H9 (cell line): ENCODE measurements around the gene SP6. TPM values are rescaled to one million over a fixed set of nuclear protein-coding genes. Genes with fewer than 3 reads are reported as not detected.

Experiments used
- DNase-seq: peaks from one replicate; pipeline ENCODE4 v3.0.0-alpha.2; 2017
- H2AFZ ChIP-seq: one replicate; pipeline ENCODE4 v1.6.1; 2013; ENCODE audit warnings: mild to moderate bottlenecking, low read length, control low read depth, moderate library complexity
- H2AK5ac ChIP-seq: 2 replicates; pipeline ENCODE4 v1.6.1; 2013; ENCODE audit warnings: low read length, control low read depth, mixed read lengths; ENCODE audit not compliant: insufficient read length
- H2BK120ac ChIP-seq: one replicate; pipeline ENCODE4 v1.6.1; 2013; ENCODE audit warnings: low read depth, mild to moderate bottlenecking, low read length, control low read depth, inconsistent platforms; ENCODE audit not compliant: poor library complexity, severe bottlenecking
- H2BK12ac ChIP-seq: 2 replicates; pipeline ENCODE4 v1.6.1; 2013; ENCODE audit warnings: low read length, control low read depth, mixed read lengths, low read depth; ENCODE audit not compliant: insufficient read length
- H2BK15ac ChIP-seq: 2 replicates; pipeline ENCODE4 v1.6.1; 2013; ENCODE audit warnings: low read depth, low read length, control low read depth
- H2BK20ac ChIP-seq: one replicate; pipeline ENCODE4 v1.6.1; 2013; ENCODE audit warnings: low read depth, mild to moderate bottlenecking, low read length, control low read depth, inconsistent platforms; ENCODE audit not compliant: poor library complexity, severe bottlenecking
- H2BK5ac ChIP-seq: 2 replicates; pipeline ENCODE4 v1.6.1; 2013; ENCODE audit warnings: low read length, control low read depth, mixed read lengths; ENCODE audit not compliant: insufficient read length
- H3K14ac ChIP-seq: 2 replicates; pipeline ENCODE4 v1.6.1; 2013; ENCODE audit warnings: low read length, control low read depth; ENCODE audit not compliant: insufficient read depth
- H3K18ac ChIP-seq: 2 replicates; pipeline ENCODE4 v1.6.1; 2013; ENCODE audit warnings: low read depth, mild to moderate bottlenecking, mixed read lengths, low read length, control low read depth; ENCODE audit not compliant: insufficient read length
- H3K23ac ChIP-seq: 2 replicates; pipeline ENCODE4 v1.6.1; 2013; ENCODE audit warnings: low read length, control low read depth, mixed read lengths, low read depth; ENCODE audit not compliant: insufficient read length
- H3K23me2 ChIP-seq: 2 replicates; pipeline ENCODE4 v1.6.1; 2013; ENCODE audit warnings: low read depth, mild to moderate bottlenecking, mixed read lengths, low read length, control low read depth; ENCODE audit not compliant: insufficient read length, poor library complexity, severe bottlenecking
- H3K27ac ChIP-seq: 2 replicates; pipeline ENCODE4 v1.5.1; 2013; ENCODE audit warnings: low read length, control low read depth, mixed read lengths, low read depth; ENCODE audit not compliant: insufficient read length
- H3K27me3 ChIP-seq: 2 replicates; pipeline ENCODE4 v1.6.1; 2013; ENCODE audit warnings: low read length, control low read depth, inconsistent platforms; ENCODE audit not compliant: insufficient read depth
- H3K4ac ChIP-seq: 2 replicates; pipeline ENCODE4 v1.6.1; 2013; ENCODE audit warnings: low read depth, mild to moderate bottlenecking, control low read depth, inconsistent platforms, low read length, moderate library complexity
- H3K4me1 ChIP-seq: 2 replicates; pipeline ENCODE4 v1.6.1; 2013; ENCODE audit warnings: low read length, control low read depth, inconsistent platforms; ENCODE audit not compliant: insufficient read depth
- H3K4me2 ChIP-seq: 2 replicates; pipeline ENCODE4 v1.6.1; 2013; ENCODE audit warnings: low read length, control low read depth, mixed read lengths; ENCODE audit not compliant: insufficient read length, insufficient read depth
- H3K56ac ChIP-seq: 2 replicates; pipeline ENCODE4 v1.6.1; 2013; ENCODE audit warnings: low read depth, mild to moderate bottlenecking, mixed read lengths, low read length, control low read depth; ENCODE audit not compliant: insufficient read length
- H3K79me1 ChIP-seq: 2 replicates; pipeline ENCODE4 v1.6.1; 2013; ENCODE audit warnings: low read depth, mild to moderate bottlenecking, moderate library complexity, low read length, control low read depth, inconsistent platforms; ENCODE audit not compliant: insufficient read depth, poor library complexity, severe bottlenecking
- H3K79me2 ChIP-seq: 2 replicates; pipeline ENCODE4 v1.6.1; 2013; ENCODE audit warnings: low read length, control low read depth, inconsistent platforms; ENCODE audit not compliant: insufficient read depth
- H3K9ac ChIP-seq: 2 replicates; pipeline ENCODE4 v1.6.1; 2013; ENCODE audit warnings: low read length, control low read depth, mixed read lengths; ENCODE audit not compliant: insufficient read length; ENCODE audit errors: extremely low read depth
- H3K9me3 ChIP-seq: one replicate; pipeline ENCODE4 v1.6.1; 2013; ENCODE audit warnings: low read depth, low read length, inconsistent platforms; ENCODE audit not compliant: control insufficient read depth
- H3T11ph ChIP-seq: one replicate; pipeline ENCODE4 v1.6.1; 2013; ENCODE audit warnings: mild to moderate bottlenecking, low read length, control low read depth, inconsistent platforms
- H4K20me1 ChIP-seq: one replicate; pipeline ENCODE4 v1.6.1; 2013; ENCODE audit not compliant: control insufficient read depth, insufficient read length, insufficient read depth
- H4K5ac ChIP-seq: 2 replicates; pipeline ENCODE4 v1.6.1; 2013; ENCODE audit warnings: low read depth, mild to moderate bottlenecking, mixed read lengths, low read length, control low read depth; ENCODE audit not compliant: insufficient read length
- H4K8ac ChIP-seq: replicated peaks from 2 replicates; pipeline ENCODE4 v1.6.1; 2013; ENCODE audit warnings: low read length, control low read depth, mixed read lengths, low read depth; ENCODE audit not compliant: insufficient read length
- H4K91ac ChIP-seq: 2 replicates; pipeline ENCODE4 v1.6.1; 2013; ENCODE audit warnings: low read depth, mild to moderate bottlenecking, moderate library complexity, mixed read lengths, low read length, control low read depth; ENCODE audit not compliant: insufficient read length
- H3K27ac Mint-ChIP-seq, 3 experiments: 2 replicates in 2 of 3; 3 replicates in 1 of 3; pipeline ENCODE4 v1.8.0; 2020 to 2021; ENCODE audit warnings: mixed read lengths in 3 of 3, mild to moderate bottlenecking in 1 of 3, moderate library complexity in 1 of 3
- H3K27me3 Mint-ChIP-seq: 2 replicates; pipeline ENCODE4 v1.8.0; 2021; ENCODE audit warnings: low read depth, mild to moderate bottlenecking, moderate library complexity, mixed read lengths
- H3K36me3 Mint-ChIP-seq, 3 experiments: 2 replicates in 2 of 3; 3 replicates in 1 of 3; pipeline ENCODE4 v1.8.0; 2020 to 2021; ENCODE audit warnings: low read depth in 3 of 3, mixed read lengths in 3 of 3; ENCODE audit not compliant: insufficient read depth in 1 of 3
- H3K4me1 Mint-ChIP-seq, 2 experiments: 2 replicates each; pipeline ENCODE4 v1.8.0; 2020; ENCODE audit warnings: mixed read lengths in 2 of 2
- H3K4me3 Mint-ChIP-seq, 2 experiments: 2 replicates in 1 of 2; 3 replicates in 1 of 2; pipeline ENCODE4 v1.8.0; 2020 to 2021; ENCODE audit warnings: mild to moderate bottlenecking in 2 of 2, mixed read lengths in 2 of 2, moderate library complexity in 1 of 2
- H3K9me3 Mint-ChIP-seq, 2 experiments: 2 replicates in 1 of 2; 3 replicates in 1 of 2; pipeline ENCODE4 v1.8.0; 2020; ENCODE audit warnings: mild to moderate bottlenecking in 2 of 2, mixed read lengths in 2 of 2, moderate library complexity in 1 of 2
- CTCF ChIP-seq: fragments of 200-600 bp; sonication (generic); conservative IDR thresholded peaks from 3 replicates; pipeline ENCODE4 v1.8.0; 2021; ENCODE audit warnings: antibody characterized with exemption, mild to moderate bottlenecking
- WGBS: extraction: QIAGEN DNeasy Blood & Tissue Kit; methylation state at CpG from one replicate; pipeline ENCODE4 v1.1.7; 2013; ENCODE audit warnings: missing lambda C conversion rate, low lambda C conversion rate, mixed read lengths; ENCODE audit not compliant: insufficient read length; ENCODE audit errors: extremely low coverage; 5-methylcytosine and 5-hydroxymethylcytosine counted together
- total RNA-seq: library from RNA; stranded (reverse); gene quantifications from 2 replicates; pipeline ENCODE4 v1.2.1, GENCODE V29; 2021

The SP6 gene
- total RNA-seq, 1 experiment from 2014 or later: 0.90 TPM

DNA sequence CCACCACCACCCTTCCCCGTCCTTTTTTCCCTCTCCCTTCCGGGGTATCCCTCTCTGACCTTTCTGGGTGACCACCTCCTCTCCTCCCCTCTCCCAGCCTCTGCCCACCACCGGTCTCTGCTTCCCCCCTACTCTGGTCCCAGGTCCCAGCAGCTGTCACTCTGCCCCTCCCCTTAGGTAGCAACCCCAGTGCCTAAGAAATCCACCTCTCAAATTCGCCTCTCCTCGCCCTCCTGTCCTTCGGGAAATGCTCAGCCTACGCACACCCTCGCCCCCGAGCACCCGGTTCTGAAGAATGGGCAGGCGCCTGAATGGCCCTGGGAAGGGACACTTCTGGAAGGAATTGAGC lies 775 bp upstream of the SP6 start:
- DNase-seq: peak; percentile 79
- Histone ChIP-seq H4K20me1 (no peaks in the 10 kb centered on the region), H3K79me1 (no peaks in the 10 kb centered on the region), H2AFZ (no peak overlapping the region), H3K56ac (no peak overlapping the region), H3T11ph (no peak overlapping the region), H3K27me3 (peaks cover 61% of the 10 kb centered on the region), H4K91ac (no peak overlapping the region), H2BK20ac (no peak overlapping the region), H2BK15ac (no peak overlapping the region), H2BK12ac (no peak overlapping the region), H3K23me2 (peaks cover 27% of the 10 kb centered on the region), H3K79me2 (no peaks in the 10 kb centered on the region), H4K5ac (no peak overlapping the region), H3K23ac (no peak overlapping the region), H3K27ac (no peak overlapping the region), H3K4ac (no peak overlapping the region), H2AK5ac (no peak overlapping the region), H3K4me1 (peaks cover 7% of the 10 kb centered on the region), H2BK5ac (no peak overlapping the region), H3K4me2 (peak overlapping the region; percentile 75), H3K9ac (no peak overlapping the region), H3K14ac (no peak overlapping the region), H2BK120ac (no peak overlapping the region), H3K18ac (no peak overlapping the region), H4K8ac (no peak overlapping the region), H3K9me3 (no peaks in the 10 kb centered on the region)
- no CpG with 5 or more reads among the region's 11 CpGs for WGBS
- Mint-ChIP-seq H3K4me1 (peaks cover 42 to 47% of the 10 kb centered on the region in 2 experiments), H3K27ac (no peak overlapping the region), H3K36me3 (peaks cover 0 to 2% (median 0%) of the 10 kb centered on the region in 3 experiments; a peak in 1 of 7 replicates), H3K27me3 (peaks cover 96% of the 10 kb centered on the region), H3K9me3 (no peaks in the 10 kb centered on the region; a peak in 2 of 5 replicates), H3K4me3 (peak overlapping the region; percentile 55 to 83)
- TF ChIP-seq CTCF: no peak
